ENCODE data around the gene OVOL1. TPM values are rescaled to one million over a fixed set of nuclear protein-coding genes. Genes with fewer than 3 reads are reported as not detected.

Gene OVOL1
- total and polyA plus RNA-seq, 2 experiments from 2014 or later = 1.5 to 3.3 TPM

GRCh38 chr11:65770951-65771567 is 15.8 kb upstream of the OVOL1 start (continued):
- no peak for TF ChIP-seq REST (IDR thresholded peaks at IDR 0.05; ENCODE audit: unreplicated experiment)

DNA sequence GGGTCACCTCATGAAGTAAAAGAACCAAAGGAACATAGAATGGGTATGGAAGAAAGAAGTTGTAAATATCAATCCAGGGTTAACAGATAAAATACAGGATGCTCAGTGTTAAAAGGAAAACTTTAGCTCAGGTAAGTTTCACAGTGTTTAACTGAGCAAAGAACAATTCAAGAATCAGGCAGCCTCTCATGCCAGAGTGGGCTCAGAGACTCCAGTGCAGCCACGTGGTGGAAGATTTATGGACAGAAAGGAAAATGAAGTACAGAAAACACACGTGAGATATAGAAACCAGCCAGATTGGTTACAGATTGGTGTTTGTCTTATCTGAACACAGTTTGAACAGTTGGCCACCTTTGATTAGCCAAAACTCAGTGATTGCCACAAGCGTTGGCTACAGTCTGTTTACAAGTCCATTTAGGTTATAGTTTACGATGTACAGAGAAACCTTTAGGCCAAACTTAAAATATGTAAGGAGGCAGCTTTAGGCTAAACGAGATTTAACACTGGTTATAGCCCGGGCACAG is 15.2 kb upstream of the OVOL1 start:
- H2AFZ ChIP-seq = no peak overlapping the region
- no peak overlapping the region for H3K27ac ChIP-seq (ENCODE audit: low read depth)
- H3F3A ChIP-seq (replicated peaks; ENCODE audit: low read depth) = no peaks in the 10 kb centered on the region
- H3K36me3 ChIP-seq (ENCODE audit: insufficient read depth) = no peaks in the 10 kb centered on the region
- H3K4me1 ChIP-seq (ENCODE audit: insufficient read depth) = no peaks in the 10 kb centered on the region
- H3K9me2 ChIP-seq (ENCODE audit: insufficient read depth) = no peaks in the 10 kb centered on the region
- Mint-ChIP-seq H3K27me3 (ENCODE audit: insufficient read depth, low read depth, poor library complexity) (no peaks in the 10 kb centered on the region), H3K9me3 (peaks cover 8% of the 10 kb centered on the region; the same call in 1 of the 3 replicates), H3K36me3 (ENCODE audit: low read depth) (no peaks in the 10 kb centered on the region), H3K27ac (no peak overlapping the region), H3K4me1 (no peaks in the 10 kb centered on the region), H3K4me3 (no peak overlapping the region)
- H3K4me3 ChIP-seq = no peak overlapping the region
- ATAC-seq (no peak), DNase-seq (ENCODE audit: low spot score) (no peak)
- no peaks in the 10 kb centered on the region for H3K79me2 ChIP-seq (replicated peaks; ENCODE audit: insufficient read depth)
- H3K4me2 ChIP-seq = no peak overlapping the region
- no peaks in the 10 kb centered on the region for H3K27me3 ChIP-seq (ENCODE audit: insufficient read depth)
- no peaks in the 10 kb centered on the region for H4K20me1 ChIP-seq (replicated peaks; ENCODE audit: insufficient read depth)
- TF ChIP-seq CTCF (conservative IDR thresholded peaks at IDR 0.05; ENCODE audit: low read depth in 2 of 2) = no peak
- no peak for TF ChIP-seq NANOG (IDR thresholded peaks at IDR 0.05; ENCODE audit: borderline replicate concordance)
- no peak for TF ChIP-seq ZNF331 (CRISPR knock-in tag; IDR thresholded peaks at IDR 0.05; ENCODE audit: low read depth)
- no peak for TF ChIP-seq JUNB (IDR thresholded peaks at IDR 0.05; ENCODE audit: unreplicated experiment)
- TF ChIP-seq CREB1 (CRISPR knock-in tag; IDR thresholded peaks at IDR 0.05; ENCODE audit: low read depth) = no peak
- TF ChIP-seq, protein P1, sequence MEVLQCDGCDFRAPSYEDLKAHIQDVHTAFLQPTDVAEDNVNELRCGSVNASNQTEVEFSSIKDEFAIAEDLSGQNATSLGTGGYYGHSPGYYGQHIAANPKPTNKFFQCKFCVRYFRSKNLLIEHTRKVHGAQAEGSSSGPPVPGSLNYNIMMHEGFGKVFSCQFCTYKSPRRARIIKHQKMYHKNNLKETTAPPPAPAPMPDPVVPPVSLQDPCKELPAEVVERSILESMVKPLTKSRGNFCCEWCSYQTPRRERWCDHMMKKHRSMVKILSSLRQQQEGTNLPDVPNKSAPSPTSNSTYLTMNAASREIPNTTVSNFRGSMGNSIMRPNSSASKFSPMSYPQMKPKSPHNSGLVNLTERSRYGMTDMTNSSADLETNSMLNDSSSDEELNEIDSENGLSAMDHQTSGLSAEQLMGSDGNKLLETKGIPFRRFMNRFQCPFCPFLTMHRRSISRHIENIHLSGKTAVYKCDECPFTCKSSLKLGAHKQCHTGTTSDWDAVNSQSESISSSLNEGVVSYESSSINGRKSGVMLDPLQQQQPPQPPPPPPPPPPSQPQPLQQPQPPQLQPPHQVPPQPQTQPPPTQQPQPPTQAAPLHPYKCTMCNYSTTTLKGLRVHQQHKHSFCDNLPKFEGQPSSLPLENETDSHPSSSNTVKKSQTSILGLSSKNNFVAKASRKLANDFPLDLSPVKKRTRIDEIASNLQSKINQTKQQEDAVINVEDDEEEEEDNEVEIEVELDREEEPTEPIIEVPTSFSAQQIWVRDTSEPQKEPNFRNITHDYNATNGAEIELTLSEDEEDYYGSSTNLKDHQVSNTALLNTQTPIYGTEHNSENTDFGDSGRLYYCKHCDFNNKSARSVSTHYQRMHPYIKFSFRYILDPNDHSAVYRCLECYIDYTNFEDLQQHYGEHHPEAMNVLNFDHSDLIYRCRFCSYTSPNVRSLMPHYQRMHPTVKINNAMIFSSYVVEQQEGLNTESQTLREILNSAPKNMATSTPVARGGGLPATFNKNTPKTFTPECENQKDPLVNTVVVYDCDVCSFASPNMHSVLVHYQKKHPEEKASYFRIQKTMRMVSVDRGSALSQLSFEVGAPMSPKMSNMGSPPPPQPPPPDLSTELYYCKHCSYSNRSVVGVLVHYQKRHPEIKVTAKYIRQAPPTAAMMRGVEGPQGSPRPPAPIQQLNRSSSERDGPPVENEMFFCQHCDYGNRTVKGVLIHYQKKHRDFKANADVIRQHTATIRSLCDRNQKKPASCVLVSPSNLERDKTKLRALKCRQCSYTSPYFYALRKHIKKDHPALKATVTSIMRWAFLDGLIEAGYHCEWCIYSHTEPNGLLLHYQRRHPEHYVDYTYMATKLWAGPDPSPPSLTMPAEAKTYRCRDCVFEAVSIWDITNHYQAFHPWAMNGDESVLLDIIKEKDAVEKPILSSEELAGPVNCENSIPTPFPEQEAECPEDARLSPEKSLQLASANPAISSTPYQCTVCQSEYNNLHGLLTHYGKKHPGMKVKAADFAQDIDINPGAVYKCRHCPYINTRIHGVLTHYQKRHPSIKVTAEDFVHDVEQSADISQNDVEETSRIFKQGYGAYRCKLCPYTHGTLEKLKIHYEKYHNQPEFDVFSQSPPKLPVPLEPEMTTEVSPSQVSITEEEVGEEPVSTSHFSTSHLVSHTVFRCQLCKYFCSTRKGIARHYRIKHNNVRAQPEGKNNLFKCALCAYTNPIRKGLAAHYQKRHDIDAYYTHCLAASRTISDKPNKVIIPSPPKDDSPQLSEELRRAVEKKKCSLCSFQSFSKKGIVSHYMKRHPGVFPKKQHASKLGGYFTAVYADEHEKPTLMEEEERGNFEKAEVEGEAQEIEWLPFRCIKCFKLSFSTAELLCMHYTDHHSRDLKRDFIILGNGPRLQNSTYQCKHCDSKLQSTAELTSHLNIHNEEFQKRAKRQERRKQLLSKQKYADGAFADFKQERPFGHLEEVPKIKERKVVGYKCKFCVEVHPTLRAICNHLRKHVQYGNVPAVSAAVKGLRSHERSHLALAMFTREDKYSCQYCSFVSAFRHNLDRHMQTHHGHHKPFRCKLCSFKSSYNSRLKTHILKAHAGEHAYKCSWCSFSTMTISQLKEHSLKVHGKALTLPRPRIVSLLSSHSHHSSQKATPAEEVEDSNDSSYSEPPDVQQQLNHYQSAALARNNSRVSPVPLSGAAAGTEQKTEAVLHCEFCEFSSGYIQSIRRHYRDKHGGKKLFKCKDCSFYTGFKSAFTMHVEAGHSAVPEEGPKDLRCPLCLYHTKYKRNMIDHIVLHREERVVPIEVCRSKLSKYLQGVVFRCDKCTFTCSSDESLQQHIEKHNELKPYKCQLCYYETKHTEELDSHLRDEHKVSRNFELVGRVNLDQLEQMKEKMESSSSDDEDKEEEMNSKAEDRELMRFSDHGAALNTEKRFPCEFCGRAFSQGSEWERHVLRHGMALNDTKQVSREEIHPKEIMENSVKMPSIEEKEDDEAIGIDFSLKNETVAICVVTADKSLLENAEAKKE (CRISPR knock-in tag; IDR thresholded peaks at IDR 0.05) = no peak
- no peak for TF ChIP-seq ZNF114 (CRISPR knock-in tag; IDR thresholded peaks at IDR 0.05)
- TF ChIP-seq REST (IDR thresholded peaks at IDR 0.05; ENCODE audit: unreplicated experiment) = no peak
- TF ChIP-seq STAT1 (IDR thresholded peaks at IDR 0.05; ENCODE audit: unreplicated experiment) = no peak

Measured in GM23338 (cell line).